ENCODE data around the gene CASD1.

CASD1 gene

GRCh38 chr7:94562525-94562924 lies 52.9 kb downstream of the CASD1 start:
- TF ChIP-seq CTCF (IDR thresholded peaks at IDR 0.05; ENCODE audit: extremely low read depth, missing control alignments), result no peak
- no peak for DNase-seq (ENCODE audit: low spot score)

- TF ChIP-seq CTCF (IDR thresholded peaks at IDR 0.05; ENCODE audit: extremely low read depth, missing control alignments), result no peak
- no peak for DNase-seq (ENCODE audit: low spot score)
These were observed 55.8 kb downstream of the CASD1 start for GRCh38 chr7:94565247-94565894.

- TF ChIP-seq CTCF (IDR thresholded peaks at IDR 0.05; ENCODE audit: extremely low read depth, missing control alignments), result no peak
- DNase-seq (ENCODE audit: low spot score), result no peak
These were observed 57.8 kb downstream of the CASD1 start for GRCh38 chr7:94567396-94567795.

GRCh38 chr7:94571816-94572215 lies 62.2 kb downstream of the CASD1 start:
- no peak for TF ChIP-seq CTCF (IDR thresholded peaks at IDR 0.05; ENCODE audit: extremely low read depth, missing control alignments)

GRCh38 chr7:94575646-94576045 lies 66.0 kb downstream of the CASD1 start:
- no peak for DNase-seq (ENCODE audit: low spot score)
- TF ChIP-seq CTCF (IDR thresholded peaks at IDR 0.05; ENCODE audit: extremely low read depth, missing control alignments), result no peak

More at GRCh38 chr7:94571816-94572215, 62.2 kb downstream of the CASD1 start:
- DNase-seq (ENCODE audit: low spot score), result no peak

GRCh38 chr7:94576316-94576715 lies 66.7 kb downstream of the CASD1 start:
- TF ChIP-seq CTCF (IDR thresholded peaks at IDR 0.05; ENCODE audit: extremely low read depth, missing control alignments), result no peak
- no peak for DNase-seq (ENCODE audit: low spot score)

GRCh38 chr7:94577357-94577756 lies 67.7 kb downstream of the CASD1 start:
- TF ChIP-seq CTCF (IDR thresholded peaks at IDR 0.05; ENCODE audit: extremely low read depth, missing control alignments), result no peak

More at GRCh38 chr7:94577357-94577756, 67.7 kb downstream of the CASD1 start:
- no peak for DNase-seq (ENCODE audit: low spot score)
